ENCODE measurements around the gene DOK4.

Gene DOK4

GRCh38 chr16:57529391-57530103 lies 43.3 kb upstream of the DOK4 start:
- Mint-ChIP-seq H3K4me3 (peak overlapping the region; percentile 21 to 54 (median 43)), H3K27ac (peak overlapping the region in 1 of 3 experiments; percentile 4), H3K27me3 (ENCODE audit: low read depth) (peaks cover 35% of the 10 kb centered on the region), H3K4me1 (peaks cover 50% of the 10 kb centered on the region), H3K9me3 (no peaks in the 10 kb centered on the region), H3K36me3 (ENCODE audit: low read depth) (peaks cover 32% of the 10 kb centered on the region)
- TF ChIP-seq, protein P1, sequence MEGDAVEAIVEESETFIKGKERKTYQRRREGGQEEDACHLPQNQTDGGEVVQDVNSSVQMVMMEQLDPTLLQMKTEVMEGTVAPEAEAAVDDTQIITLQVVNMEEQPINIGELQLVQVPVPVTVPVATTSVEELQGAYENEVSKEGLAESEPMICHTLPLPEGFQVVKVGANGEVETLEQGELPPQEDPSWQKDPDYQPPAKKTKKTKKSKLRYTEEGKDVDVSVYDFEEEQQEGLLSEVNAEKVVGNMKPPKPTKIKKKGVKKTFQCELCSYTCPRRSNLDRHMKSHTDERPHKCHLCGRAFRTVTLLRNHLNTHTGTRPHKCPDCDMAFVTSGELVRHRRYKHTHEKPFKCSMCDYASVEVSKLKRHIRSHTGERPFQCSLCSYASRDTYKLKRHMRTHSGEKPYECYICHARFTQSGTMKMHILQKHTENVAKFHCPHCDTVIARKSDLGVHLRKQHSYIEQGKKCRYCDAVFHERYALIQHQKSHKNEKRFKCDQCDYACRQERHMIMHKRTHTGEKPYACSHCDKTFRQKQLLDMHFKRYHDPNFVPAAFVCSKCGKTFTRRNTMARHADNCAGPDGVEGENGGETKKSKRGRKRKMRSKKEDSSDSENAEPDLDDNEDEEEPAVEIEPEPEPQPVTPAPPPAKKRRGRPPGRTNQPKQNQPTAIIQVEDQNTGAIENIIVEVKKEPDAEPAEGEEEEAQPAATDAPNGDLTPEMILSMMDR (IDR thresholded peaks at IDR 0.05; ENCODE audit: unreplicated experiment in 3 of 3): no peak

GRCh38 chr16:57528499-57529390 lies 42.5 kb upstream of the DOK4 start:
- Mint-ChIP-seq H3K9me3 (no peaks in the 10 kb centered on the region), H3K36me3 (ENCODE audit: low read depth) (peaks cover 32% of the 10 kb centered on the region), H3K27ac (no peak overlapping the region), H3K4me3 (no peak overlapping the region), H3K27me3 (ENCODE audit: low read depth) (peaks cover 35% of the 10 kb centered on the region), H3K4me1 (peaks cover 42% of the 10 kb centered on the region)
- TF ChIP-seq, protein P1 (IDR thresholded peaks at IDR 0.05; ENCODE audit: unreplicated experiment in 3 of 3): no peak

DNA sequence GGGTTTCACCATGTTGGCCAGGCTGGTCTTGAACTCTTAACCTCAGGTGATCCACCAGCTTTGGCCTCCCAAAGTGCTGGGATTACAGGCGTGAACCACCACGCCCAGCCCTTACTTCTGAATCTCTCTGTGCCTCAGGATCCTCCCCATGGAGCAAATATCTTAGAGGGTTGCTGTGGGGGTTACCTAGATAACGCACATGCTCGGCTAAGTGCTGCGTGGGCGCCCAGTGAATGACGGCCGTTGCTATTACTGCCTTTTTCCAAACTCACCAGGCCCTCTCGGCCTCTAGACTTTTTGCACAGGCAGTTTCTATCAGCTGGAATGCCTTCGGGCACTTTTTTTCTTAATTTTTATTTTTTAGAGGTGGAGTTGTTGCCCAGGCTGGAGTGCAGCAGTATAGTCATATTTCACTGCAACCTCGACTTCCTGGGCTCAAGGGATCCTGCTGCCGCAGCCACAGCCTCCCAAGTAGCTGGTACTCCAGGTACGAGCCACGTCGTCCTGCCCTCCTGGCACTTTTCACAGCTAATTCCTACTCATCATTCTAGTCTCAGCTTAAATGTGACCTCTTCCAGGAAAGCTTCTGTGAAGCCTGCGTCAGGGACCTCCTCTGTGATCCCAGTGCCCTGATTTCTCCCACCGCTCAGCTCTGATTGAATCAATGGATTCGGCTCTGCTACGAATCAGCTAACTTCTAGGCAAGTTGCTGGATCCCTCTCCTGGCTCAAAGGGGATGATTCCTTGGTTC lies 41.5 kb upstream of the DOK4 start:
- H3K27ac Mint-ChIP-seq: peak overlapping the region in 1 of 3 experiments; percentile 23
- peaks cover 32% of the 10 kb centered on the region for H3K4me1 Mint-ChIP-seq
- TF ChIP-seq, protein P1 (IDR thresholded peaks at IDR 0.05; ENCODE audit: unreplicated experiment in 3 of 3): no peak
- no peaks in the 10 kb centered on the region for H3K9me3 Mint-ChIP-seq
- peaks cover 32% of the 10 kb centered on the region for H3K36me3 Mint-ChIP-seq (ENCODE audit: low read depth)
- H3K4me3 Mint-ChIP-seq: peak overlapping the region in 2 of 3 experiments; percentile 24 to 41
- peaks cover 35% of the 10 kb centered on the region for H3K27me3 Mint-ChIP-seq (ENCODE audit: low read depth)

GRCh38 chr16:57527027-57527426 lies 40.7 kb upstream of the DOK4 start:
- Mint-ChIP-seq H3K9me3 (no peaks in the 10 kb centered on the region), H3K27ac (no peak overlapping the region), H3K36me3 (ENCODE audit: low read depth) (peaks cover 36% of the 10 kb centered on the region), H3K4me3 (peak overlapping the region in 1 of 3 experiments; percentile 29), H3K27me3 (ENCODE audit: low read depth) (peaks cover 35% of the 10 kb centered on the region), H3K4me1 (peaks cover 25% of the 10 kb centered on the region)
- TF ChIP-seq, protein P1 (IDR thresholded peaks at IDR 0.05; ENCODE audit: unreplicated experiment in 3 of 3): no peak

- Mint-ChIP-seq H3K4me3 (peak overlapping the region in 1 of 3 experiments; percentile 29), H3K36me3 (ENCODE audit: low read depth) (peaks cover 38% of the 10 kb centered on the region), H3K27me3 (ENCODE audit: low read depth) (peaks cover 32% of the 10 kb centered on the region)
Observed at GRCh38 chr16:57526498-57526897, 40.2 kb upstream of the DOK4 start.

More at GRCh38 chr16:57526498-57526897, 40.2 kb upstream of the DOK4 start:
- Mint-ChIP-seq H3K27ac (peak overlapping the region in 1 of 3 experiments; percentile 65), H3K9me3 (no peaks in the 10 kb centered on the region), H3K4me1 (peaks cover 21% of the 10 kb centered on the region)
- TF ChIP-seq, protein P1 (IDR thresholded peaks at IDR 0.05; ENCODE audit: unreplicated experiment in 3 of 3): no peak
